Fibroblast of lung (primary cell): Measurements from ENCODE around the gene CCDC86. TPM values are rescaled to one million over a fixed set of nuclear protein-coding genes. Genes with fewer than 3 reads are reported as not detected.

ENCODE experiments used
- DNase-seq, 2 donors: peaks; one replicate each; pipeline versions ENCODE4 v3.0.0 to v3.0.0-alpha.2; 2010; ENCODE audit warnings: low read depth in 2 of 2
- H2AFZ ChIP-seq: 2 replicates; pipeline ENCODE4 v1.5.1; 2012; ENCODE audit warnings: low read length, control low read depth, inconsistent platforms
- H3K27ac ChIP-seq: 2 replicates; pipeline ENCODE4 v1.5.1; 2011; ENCODE audit warnings: low read length, control low read depth; ENCODE audit not compliant: insufficient read depth
- H3K27me3 ChIP-seq: 2 replicates; pipeline ENCODE4 v1.5.1; 2011; ENCODE audit warnings: mild to moderate bottlenecking, low read length; ENCODE audit not compliant: control insufficient read depth, insufficient read depth
- H3K36me3 ChIP-seq: 2 replicates; pipeline ENCODE4 v1.5.1; 2011; ENCODE audit warnings: low read length; ENCODE audit not compliant: control insufficient read depth, insufficient read depth
- H3K4me1 ChIP-seq: 2 replicates; pipeline ENCODE4 v1.5.1; 2011; ENCODE audit warnings: low read length; ENCODE audit not compliant: control insufficient read depth, insufficient read depth; ENCODE audit errors: extremely low read depth
- H3K4me2 ChIP-seq: 2 replicates; pipeline ENCODE4 v1.5.1; 2011; ENCODE audit warnings: low read length, control low read depth; ENCODE audit not compliant: insufficient read depth; ENCODE audit errors: extremely low read depth
- H3K4me3 ChIP-seq, 4 experiments: fragments of 200-600 bp in 1 of 4; sonication (generic) in 1 of 4; replicated peaks in 1 of 4; 2 replicates each; pipeline ENCODE4 v1.5.1; 2011 to 2016; ENCODE audit warnings: low read length in 4 of 4, low read depth in 3 of 4, mild to moderate bottlenecking in 3 of 4, control low read depth in 2 of 4, inconsistent platforms in 1 of 4, mixed read lengths in 1 of 4; ENCODE audit not compliant: insufficient read depth in 1 of 4; ENCODE audit errors: control extremely low read depth in 1 of 4
- H3K79me2 ChIP-seq: 2 replicates; pipeline ENCODE4 v1.5.1; 2012; ENCODE audit warnings: mild to moderate bottlenecking, low read length, inconsistent platforms; ENCODE audit not compliant: control insufficient read depth, insufficient read depth
- H3K9ac ChIP-seq: 2 replicates; pipeline ENCODE4 v1.5.1; 2011; ENCODE audit warnings: mild to moderate bottlenecking, low read length, control low read depth; ENCODE audit not compliant: insufficient read depth
- H3K9me3 ChIP-seq: 2 replicates; pipeline ENCODE4 v1.5.1; 2012; ENCODE audit warnings: low read depth, low read length; ENCODE audit not compliant: control insufficient read depth, insufficient read depth
- H4K20me1 ChIP-seq: 2 replicates; pipeline ENCODE4 v1.5.1; 2011; ENCODE audit warnings: low read length; ENCODE audit not compliant: control insufficient read depth, insufficient read depth; ENCODE audit errors: extremely low read depth
- CTCF ChIP-seq, 2 donors: IDR thresholded peaks in 1 of 2; conservative IDR thresholded peaks in 1 of 2; 1 replicate in 1 of 2; 2 replicates in 1 of 2; pipeline ENCODE4 v1.5.1; 2011 to 2012; ENCODE audit warnings: low read length in 2 of 2, control low read depth in 1 of 2, inconsistent platforms in 1 of 2, low read depth in 1 of 2, mild to moderate bottlenecking in 1 of 2
- EZH2 ChIP-seq: IDR thresholded peaks from 2 replicates; pipeline ENCODE4 v1.5.1; 2012; ENCODE audit warnings: low read length, control low read depth, mild to moderate bottlenecking; ENCODE audit errors: missing control alignments
- polyA plus RNA-seq, 2 donors: library from polyadenylated mRNA; depleted of rRNA in 1 of 2; stranded (reverse) in 1 of 2; unstranded in 1 of 2; fragments of >200 nt; gene quantifications; 2 replicates each; pipeline ENCODE4 v1.2.1, GENCODE V29; 2011 to 2012; ENCODE audit warnings: missing spikeins in 1 of 2
- total RNA-seq: library from RNA; depleted of rRNA; stranded (reverse); fragments of >200 nt; gene quantifications from 2 replicates; pipeline ENCODE4 v1.2.1, GENCODE V29; 2014

Gene CCDC86
- total and polyA plus RNA-seq, 2 donors (not counting 1 experiment from before 2014, with no cell fraction given) = 7.4 to 14.9 TPM

GRCh38 chr11:60854140-60854846 lies 12.4 kb downstream of the CCDC86 start:
- H3K79me2 ChIP-seq = no peaks in the 10 kb centered on the region
- H3K4me2 ChIP-seq = no peak overlapping the region
- no peak overlapping the region for H2AFZ ChIP-seq
- TF ChIP-seq EZH2 (no peak), CTCF (conservative IDR thresholded peaks at IDR 0.05 in 1 of 2, IDR thresholded peaks at IDR 0.05 in 1 of 2; ENCODE audit: low read depth in 1 of 2, low read length in 2 of 2) (no peak)
- H3K36me3 ChIP-seq = peaks cover 8% of the 10 kb centered on the region
- no peak overlapping the region for H3K4me3 ChIP-seq
- H4K20me1 ChIP-seq = no peaks in the 10 kb centered on the region
- H3K27me3 ChIP-seq = no peaks in the 10 kb centered on the region
- H3K9me3 ChIP-seq = no peaks in the 10 kb centered on the region
- no peak overlapping the region for H3K9ac ChIP-seq
- H3K27ac ChIP-seq = no peak overlapping the region
- no peaks in the 10 kb centered on the region for H3K4me1 ChIP-seq
- DNase-seq = no peak

- DNase-seq = no peak
- Histone ChIP-seq H2AFZ (no peak overlapping the region), H3K27ac (no peak overlapping the region), H3K27me3 (no peaks in the 10 kb centered on the region), H3K4me2 (no peak overlapping the region), H3K4me1 (no peaks in the 10 kb centered on the region), H3K4me3 (peak overlapping the region in 2 of 4 experiments; percentile 10 to 17), H3K9me3 (no peaks in the 10 kb centered on the region), H3K36me3 (peaks cover 8% of the 10 kb centered on the region), H3K79me2 (no peaks in the 10 kb centered on the region), H3K9ac (no peak overlapping the region), H4K20me1 (no peaks in the 10 kb centered on the region)
- TF ChIP-seq EZH2 = no peak
- no peak for TF ChIP-seq CTCF (conservative IDR thresholded peaks at IDR 0.05 in 1 of 2, IDR thresholded peaks at IDR 0.05 in 1 of 2; ENCODE audit: low read depth in 1 of 2, low read length in 2 of 2)
Measured at GRCh38 chr11:60854847-60855725, 13.2 kb downstream of the CCDC86 start.
